Measurements from ENCODE around the gene VSIR. TPM values are rescaled to one million over a fixed set of nuclear protein-coding genes. Genes with fewer than 3 reads are reported as not detected.

VSIR gene
- total RNA-seq, 1 experiment from 2014 or later: 18.5 TPM

DNA sequence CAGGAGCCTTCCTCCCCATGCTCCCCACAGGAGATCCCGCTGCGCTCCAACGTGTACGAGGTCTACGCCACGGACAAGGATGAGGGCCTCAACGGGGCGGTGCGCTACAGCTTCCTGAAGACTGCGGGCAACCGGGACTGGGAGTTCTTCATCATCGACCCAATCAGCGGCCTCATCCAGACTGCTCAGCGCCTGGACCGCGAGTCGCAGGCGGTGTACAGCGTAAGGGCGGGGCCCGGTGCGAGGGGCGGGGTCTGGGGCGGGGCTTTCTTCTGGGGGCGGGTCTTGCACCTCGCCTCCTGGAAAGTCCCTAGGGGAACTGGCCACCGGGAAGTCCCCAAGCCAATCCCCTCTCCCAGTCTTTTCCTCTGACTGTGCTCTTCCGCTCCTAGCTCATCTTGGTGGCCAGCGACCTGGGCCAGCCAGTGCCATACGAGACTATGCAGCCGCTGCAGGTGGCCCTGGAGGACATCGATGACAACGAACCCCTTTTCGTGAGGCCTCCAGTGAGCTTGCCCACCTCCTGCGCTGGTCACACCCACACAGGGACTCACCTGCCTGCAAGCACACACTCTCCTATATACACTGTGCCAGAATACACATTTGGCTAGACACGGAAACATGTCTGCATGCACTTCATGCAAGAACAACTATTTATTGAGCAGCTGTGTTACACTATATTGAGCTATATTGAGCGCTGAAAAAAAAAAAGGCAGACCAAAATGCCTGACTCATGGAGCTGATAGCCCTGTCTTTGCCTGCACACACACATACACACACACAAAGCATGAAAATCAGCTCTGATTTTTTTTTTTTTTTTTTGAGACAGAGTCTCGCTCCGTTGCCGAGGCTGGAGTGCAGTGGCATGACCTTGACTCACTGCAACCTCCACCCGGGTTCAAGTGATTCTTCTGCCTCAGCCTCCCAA lies 32.7 kb upstream of the VSIR start:
- RAD21 ChIA-PET (ENCODE audit: low non-redundant PET in 1 of 2, low total read pairs in 2 of 2, uncharacterized antibody in 2 of 2, unreplicated experiment in 2 of 2): no interaction called here
- BruUV-seq (replicated peaks): no TSS peak
- Histone ChIP-seq H2AFZ (ENCODE audit: low read depth, low read length, poor library complexity, severe bottlenecking) (peak overlapping the region; percentile 86), H3K9me2 (ENCODE audit: insufficient read depth) (no peaks in the 10 kb centered on the region), H3K9me3 (ENCODE audit: control insufficient read depth in 1 of 2, insufficient read depth in 1 of 2, low read depth in 1 of 2, low read length in 2 of 2) (no peaks in the 10 kb centered on the region), H4K20me1 (ENCODE audit: insufficient read depth) (no peaks in the 10 kb centered on the region), H3K4me3 (replicated peaks in 1 of 2; ENCODE audit: low read depth in 1 of 2, low read length in 2 of 2) (no peak overlapping the region), H3K4me1 (ENCODE audit: control insufficient read depth in 1 of 2, insufficient read depth in 2 of 2, low read length in 2 of 2) (peaks cover 3 to 9% of the 10 kb centered on the region in 2 experiments; a peak in 3 of 4 replicates), H3K9ac (ENCODE audit: low read length) (no peak overlapping the region), H3K4me2 (ENCODE audit: low read length) (peak overlapping the region; percentile 41; the same call in 1 of the 2 replicates), H3K79me2 (ENCODE audit: insufficient read depth, low read length) (no peaks in the 10 kb centered on the region), H3K27me3 (ENCODE audit: insufficient read depth, low read length) (no peaks in the 10 kb centered on the region), H3K27ac (ENCODE audit: low read depth, low read length) (no peak overlapping the region), H3K36me3 (ENCODE audit: control insufficient read depth in 1 of 2, insufficient read depth in 2 of 2, low read length in 2 of 2) (no peaks in the 10 kb centered on the region)
- intact Hi-C loops (cut with micrococcal nuclease): no loop called here
- no peak for TF ChIP-seq TCF7L2 (IDR thresholded peaks at IDR 0.05; ENCODE audit: borderline replicate concordance, extremely low read depth, insufficient read depth, insufficient read length)
- TF ChIP-seq ZNF274 (IDR thresholded peaks at IDR 0.05; ENCODE audit: low read depth, low read length): no peak
- TF ChIP-seq CTCF (IDR thresholded peaks at IDR 0.05 in 2 of 3, conservative IDR thresholded peaks at IDR 0.05 in 1 of 3; ENCODE audit: borderline replicate concordance in 1 of 3, insufficient read depth in 1 of 3, low read depth in 2 of 3, low read length in 2 of 3): no peak
- no peak for TF ChIP-seq EZH2 (IDR thresholded peaks at IDR 0.05)
- no peak for TF ChIP-seq EGR1 (IDR thresholded peaks at IDR 0.05; ENCODE audit: low read depth)
- TF ChIP-seq, protein P1, sequence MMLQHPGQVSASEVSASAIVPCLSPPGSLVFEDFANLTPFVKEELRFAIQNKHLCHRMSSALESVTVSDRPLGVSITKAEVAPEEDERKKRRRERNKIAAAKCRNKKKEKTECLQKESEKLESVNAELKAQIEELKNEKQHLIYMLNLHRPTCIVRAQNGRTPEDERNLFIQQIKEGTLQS (IDR thresholded peaks at IDR 0.05): no peak
- TF ChIP-seq CEBPB (IDR thresholded peaks at IDR 0.05; ENCODE audit: low read depth): no peak
- TF ChIP-seq, protein P2, sequence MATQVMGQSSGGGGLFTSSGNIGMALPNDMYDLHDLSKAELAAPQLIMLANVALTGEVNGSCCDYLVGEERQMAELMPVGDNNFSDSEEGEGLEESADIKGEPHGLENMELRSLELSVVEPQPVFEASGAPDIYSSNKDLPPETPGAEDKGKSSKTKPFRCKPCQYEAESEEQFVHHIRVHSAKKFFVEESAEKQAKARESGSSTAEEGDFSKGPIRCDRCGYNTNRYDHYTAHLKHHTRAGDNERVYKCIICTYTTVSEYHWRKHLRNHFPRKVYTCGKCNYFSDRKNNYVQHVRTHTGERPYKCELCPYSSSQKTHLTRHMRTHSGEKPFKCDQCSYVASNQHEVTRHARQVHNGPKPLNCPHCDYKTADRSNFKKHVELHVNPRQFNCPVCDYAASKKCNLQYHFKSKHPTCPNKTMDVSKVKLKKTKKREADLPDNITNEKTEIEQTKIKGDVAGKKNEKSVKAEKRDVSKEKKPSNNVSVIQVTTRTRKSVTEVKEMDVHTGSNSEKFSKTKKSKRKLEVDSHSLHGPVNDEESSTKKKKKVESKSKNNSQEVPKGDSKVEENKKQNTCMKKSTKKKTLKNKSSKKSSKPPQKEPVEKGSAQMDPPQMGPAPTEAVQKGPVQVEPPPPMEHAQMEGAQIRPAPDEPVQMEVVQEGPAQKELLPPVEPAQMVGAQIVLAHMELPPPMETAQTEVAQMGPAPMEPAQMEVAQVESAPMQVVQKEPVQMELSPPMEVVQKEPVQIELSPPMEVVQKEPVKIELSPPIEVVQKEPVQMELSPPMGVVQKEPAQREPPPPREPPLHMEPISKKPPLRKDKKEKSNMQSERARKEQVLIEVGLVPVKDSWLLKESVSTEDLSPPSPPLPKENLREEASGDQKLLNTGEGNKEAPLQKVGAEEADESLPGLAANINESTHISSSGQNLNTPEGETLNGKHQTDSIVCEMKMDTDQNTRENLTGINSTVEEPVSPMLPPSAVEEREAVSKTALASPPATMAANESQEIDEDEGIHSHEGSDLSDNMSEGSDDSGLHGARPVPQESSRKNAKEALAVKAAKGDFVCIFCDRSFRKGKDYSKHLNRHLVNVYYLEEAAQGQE (IDR thresholded peaks at IDR 0.05; ENCODE audit: low read depth): no peak
- no peak for TF ChIP-seq EZH2phosphoT487 (IDR thresholded peaks at IDR 0.05; ENCODE audit: borderline replicate concordance)
- TF ChIP-seq POLR2A (IDR thresholded peaks at IDR 0.05; ENCODE audit: borderline replicate concordance, extremely low read depth, insufficient read depth, insufficient read length): no peak
- no peak for TF ChIP-seq RAD21 (IDR thresholded peaks at IDR 0.05; ENCODE audit: low read depth)
- TF ChIP-seq ELF1 (IDR thresholded peaks at IDR 0.05; ENCODE audit: borderline replicate concordance, low read depth): no peak
- no peak for TF ChIP-seq FOSL1 (IDR thresholded peaks at IDR 0.05; ENCODE audit: low read depth)
- TF ChIP-seq SP1 (IDR thresholded peaks at IDR 0.05; ENCODE audit: low read depth): no peak
- no peak for TF ChIP-seq CBX3 (IDR thresholded peaks at IDR 0.05; ENCODE audit: low read depth)
- POLR2A ChIA-PET: interaction anchor here (0.6 to 0.9 kb wide), 2 partner anchors 44 to 45 kb away, joined by 3 read pairs; partner anchors contain the start of gene PSAP
- ATAC-seq (peak; percentile 93), DNase-seq (ENCODE audit: low read depth, low spot score) (peak; percentile 10)
- CTCF ChIA-PET: no interaction called here

Data from HCT116 (cell line).